ENCODE results near the gene NR6A1. TPM values are rescaled to one million over a fixed set of nuclear protein-coding genes. Genes with fewer than 3 reads are reported as not detected.

The NR6A1 gene
- total and polyA plus RNA-seq, 11 donors: 0.65 to 5.7 (median 1.6) TPM

GRCh38 chr9:124761196-124761595 lies 9.9 kb downstream of the NR6A1 start:
- H3K9me3 ChIP-seq: no peaks in the 10 kb centered on the region
- peaks cover 0 to 33% (median 4%) of the 10 kb centered on the region in 9 donors for H3K27me3 ChIP-seq
- no peak overlapping the region for H3K4me3 ChIP-seq
- TF ChIP-seq CTCF (IDR thresholded peaks at IDR 0.05) (no peak), POLR2A (IDR thresholded peaks at IDR 0.05) (no peak)
- intact Hi-C loops (cut with DNase I): loop anchor here in 1 of 10 donors (10.0 kb wide), 1 partner anchor 484 kb away; the partner anchor contains the start of gene HSPA5
- DNase-seq (no peak), ATAC-seq (no peak)
- H3K27ac ChIP-seq: no peak overlapping the region
- WGBS, 4 donors: 78 to 88% (median 82%) methylated on average over 2 of the region's 2 CpGs
- H3K36me3 ChIP-seq: no peaks in the 10 kb centered on the region
- peaks cover 0 to 16% (median 0%) of the 10 kb centered on the region in 12 donors for H3K4me1 ChIP-seq

GRCh38 chr9:124760719-124761118 lies 10.4 kb downstream of the NR6A1 start:
- intact Hi-C loops (cut with DNase I): loop anchor here in 1 of 10 donors (10.0 kb wide), 1 partner anchor 484 kb away; the partner anchor contains the start of gene HSPA5
- TF ChIP-seq POLR2A (IDR thresholded peaks at IDR 0.05) (no peak), CTCF (IDR thresholded peaks at IDR 0.05) (no peak)

GRCh38 chr9:124759327-124759726 lies 11.8 kb downstream of the NR6A1 start:
- 87 to 92% (median 90%) methylated on average over 2 of the region's 2 CpGs for WGBS, 4 donors
- no peaks in the 10 kb centered on the region for H3K9me3 ChIP-seq
- no peak for TF ChIP-seq POLR2A (IDR thresholded peaks at IDR 0.05)
- no peak for TF ChIP-seq CTCF (IDR thresholded peaks at IDR 0.05)
- no peak overlapping the region for H3K27ac ChIP-seq
- peaks cover 0 to 37% (median 0%) of the 10 kb centered on the region in 9 donors for H3K27me3 ChIP-seq
- ATAC-seq (no peak), DNase-seq (no peak)
- H3K4me3 ChIP-seq: no peak overlapping the region
- H3K4me1 ChIP-seq: peaks cover 0 to 16% (median 0%) of the 10 kb centered on the region in 12 donors
- intact Hi-C loops (cut with DNase I): loop anchor here in 1 of 10 donors (5.0 kb wide), 1 partner anchor 147 kb away; no protein-coding TSS in a partner anchor
- no peaks in the 10 kb centered on the region for H3K36me3 ChIP-seq

More at GRCh38 chr9:124760719-124761118, 10.4 kb downstream of the NR6A1 start:
- peaks cover 0 to 16% (median 0%) of the 10 kb centered on the region in 12 donors for H3K4me1 ChIP-seq
- no peak overlapping the region for H3K4me3 ChIP-seq
- H3K9me3 ChIP-seq: no peaks in the 10 kb centered on the region
- WGBS, 4 donors: 92 to 99% (median 95%) methylated on average over 2 of the region's 2 CpGs
- DNase-seq (no peak), ATAC-seq (no peak)
- H3K36me3 ChIP-seq: no peaks in the 10 kb centered on the region
- peaks cover 0 to 32% (median 3%) of the 10 kb centered on the region in 9 donors for H3K27me3 ChIP-seq
- H3K27ac ChIP-seq: no peak overlapping the region

- no peak for DNase-seq
- Histone ChIP-seq H3K36me3 (no peaks in the 10 kb centered on the region), H3K4me1 (peaks cover 0 to 16% (median 0%) of the 10 kb centered on the region in 12 donors), H3K9me3 (no peaks in the 10 kb centered on the region), H3K27ac (peak overlapping the region in 1 of 12 donors; percentile 63), H3K4me3 (no peak overlapping the region), H3K27me3 (peaks cover 0 to 41% (median 0%) of the 10 kb centered on the region in 9 donors)
- no peak for ATAC-seq
- intact Hi-C loops (cut with DNase I): loop anchor here in 1 of 10 donors (5.0 kb wide), 1 partner anchor 146 kb away; no protein-coding TSS in a partner anchor
- TF ChIP-seq POLR2A (IDR thresholded peaks at IDR 0.05) (no peak), CTCF (IDR thresholded peaks at IDR 0.05) (no peak)
These were observed 12.4 kb downstream of the NR6A1 start for GRCh38 chr9:124758691-124759090.
